HepG2 (cell line): Measurements from ENCODE around the gene DLG2. TPM values are rescaled to one million over a fixed set of nuclear protein-coding genes. Genes with fewer than 3 reads are reported as not detected.

Experiments used
- ATAC-seq: fragments of 200-7000 bp; cut with Tn5 transposase; 3 replicates; pipeline ENCODE4 v1.9.1; 2020; ENCODE audit warnings: mild to moderate bottlenecking, moderate library complexity
- BruUV-seq: library from RNA; stranded (reverse); fragments of 400-500 nt; replicated peaks from 2 replicates; lab custom pipeline; 2021; lab: Mats Ljungman, UMichigan
- CTCF ChIA-PET: fragments of 300-600 bp; formaldehyde crosslinking; extraction: SDS; loops from one replicate; lab custom pipeline; 2021; ENCODE audit warnings: low total read pairs, inconsistent platforms, low intra/inter-chr PET ratio; lab: Yijun Ruan, JAX
- POLR2A ChIA-PET: fragments of 350-600 bp; sonication (Branson Sonifier 250); formaldehyde crosslinking; loops from one replicate; lab custom pipeline; 2020; ENCODE audit warnings: antibody characterized with exemption, inconsistent platforms; lab: Yijun Ruan, JAX
- DNase-seq: peaks from one replicate; pipeline ENCODE4 v3.0.0-alpha.2; 2015; ENCODE audit warnings: low spot score
- FAIRE-seq: peaks from 3 replicates; lab custom pipeline; 2011; peaks lifted over from hg19 to GRCh38; lab: Jason Lieb, UNC
- H2AFZ ChIP-seq: one replicate; pipeline ENCODE4 v1.6.1; 2011; ENCODE audit warnings: low read length, inconsistent platforms
- H3K27ac ChIP-seq: fragments of 300-600 bp; 3 replicates; pipeline ENCODE4 v1.8.0; 2011; ENCODE audit warnings: mixed run types, mild to moderate bottlenecking, mixed read lengths, low read length, inconsistent platforms; ENCODE audit not compliant: insufficient read depth; ENCODE audit errors: extremely low read length
- H3K27me3 ChIP-seq, 2 experiments: fragments of 200-600 bp in 1 of 2; 2 replicates in 1 of 2; 3 replicates in 1 of 2; pipeline versions ENCODE4 v1.6.0 to v1.8.0; 2011; ENCODE audit warnings: low read length in 2 of 2, mild to moderate bottlenecking in 2 of 2, moderate library complexity in 2 of 2, inconsistent platforms in 1 of 2; ENCODE audit not compliant: insufficient read depth in 2 of 2, control insufficient read depth in 1 of 2
- H3K36me3 ChIP-seq, 2 experiments: fragments of 200-600 bp in 1 of 2; replicated peaks in 1 of 2; 2 replicates in 1 of 2; 3 replicates in 1 of 2; pipeline versions ENCODE4 v1.5.1 to v1.8.0; 2011; ENCODE audit warnings: low read length in 2 of 2, inconsistent platforms in 1 of 2; ENCODE audit not compliant: insufficient read depth in 2 of 2, control insufficient read depth in 1 of 2
- H3K4me1 ChIP-seq: 2 replicates; pipeline ENCODE4 v1.5.1; 2012; ENCODE audit warnings: low read length, inconsistent platforms; ENCODE audit not compliant: insufficient read depth
- H3K4me2 ChIP-seq: 2 replicates; pipeline ENCODE4 v1.6.0; 2011; ENCODE audit warnings: low read depth, low read length, inconsistent platforms
- H3K4me3 ChIP-seq, 3 experiments: fragments of 200-600 bp in 1 of 3; sonication (generic), shearing (Covaris generic) in 1 of 3; replicated peaks in 1 of 3; 2 replicates each; pipeline ENCODE4 v1.5.1; 2011 to 2016; ENCODE audit warnings: low read length in 3 of 3, inconsistent platforms in 2 of 3, low read depth in 2 of 3, mild to moderate bottlenecking in 2 of 3, control low read depth in 1 of 3, mixed read lengths in 1 of 3; ENCODE audit not compliant: insufficient read depth in 1 of 3
- H3K79me2 ChIP-seq: one replicate; pipeline ENCODE4 v1.6.1; 2011; ENCODE audit warnings: low read length, inconsistent platforms; ENCODE audit not compliant: insufficient read depth
- H3K9ac ChIP-seq: 2 replicates; pipeline ENCODE4 v1.6.0; 2011; ENCODE audit warnings: mild to moderate bottlenecking, low read depth, low read length, inconsistent platforms; ENCODE audit not compliant: insufficient read depth
- H3K9me3 ChIP-seq: 2 replicates; pipeline ENCODE4 v1.5.1; 2012; ENCODE audit warnings: mild to moderate bottlenecking, low read length
- H4K20me1 ChIP-seq: 2 replicates; pipeline ENCODE4 v1.6.0; 2011; ENCODE audit warnings: inconsistent platforms, mild to moderate bottlenecking, low read length, moderate library complexity; ENCODE audit not compliant: insufficient read depth
- ARID4A ChIP-seq: sonication (generic); formaldehyde crosslinking; IDR thresholded peaks from 2 replicates; pipeline ENCODE4 v1.5.0; 2020; ENCODE audit warnings: mild to moderate bottlenecking, missing genetic modification reagents, borderline replicate concordance
- ATF7 ChIP-seq, 2 experiments: fragments of 450-650 bp in 1 of 2; sonication (generic) in 1 of 2; formaldehyde crosslinking in 1 of 2; IDR thresholded peaks; 2 replicates each; pipeline versions ENCODE4 v1.4.0 to v1.6.1; 2016 to 2020; ENCODE audit warnings: antibody characterized with exemption in 1 of 2, mild to moderate bottlenecking in 1 of 2, missing genetic modification reagents in 1 of 2
- CBX2 ChIP-seq, 2 experiments: fragments of 200-600 bp in 1 of 2; sonication (generic); formaldehyde crosslinking in 1 of 2; IDR thresholded peaks; 2 replicates each; pipeline versions ENCODE4 v1.7.0 to v1.8.1; 2018 to 2022; ENCODE audit warnings: low read depth in 2 of 2, low read length in 1 of 2, mild to moderate bottlenecking in 1 of 2, missing genetic modification reagents in 1 of 2
- CEBPB ChIP-seq: IDR thresholded peaks from 2 replicates; pipeline ENCODE4 v1.6.1; 2011; ENCODE audit warnings: low read depth, low read length, improper control_type of control experiment, borderline replicate concordance
- CEBPG ChIP-seq: IDR thresholded peaks from 2 replicates; pipeline ENCODE4 v1.6.1; 2016
- HES4 ChIP-seq: sonication (generic); formaldehyde crosslinking; IDR thresholded peaks from 2 replicates; pipeline ENCODE4 v1.9.0; 2021; ENCODE audit warnings: mild to moderate bottlenecking, missing genetic modification reagents, borderline replicate concordance
- KDM1A ChIP-seq: IDR thresholded peaks from 2 replicates; pipeline ENCODE4 v1.6.1; 2016; ENCODE audit warnings: missing compliant biosample characterization
- PRDM4 ChIP-seq: sonication (generic); formaldehyde crosslinking; IDR thresholded peaks from 2 replicates; pipeline ENCODE4 v1.9.0; 2021; ENCODE audit warnings: missing genetic modification reagents, borderline replicate concordance
- ZFP36L2 ChIP-seq: sonication (generic); formaldehyde crosslinking; IDR thresholded peaks from 2 replicates; pipeline ENCODE4 v1.4.0; 2020; ENCODE audit warnings: missing genetic modification reagents
- ZFP37 ChIP-seq: sonication (generic); formaldehyde crosslinking; IDR thresholded peaks from 2 replicates; pipeline ENCODE4 v1.4.0; 2020; ENCODE audit warnings: missing genetic modification reagents, borderline replicate concordance
- ZNF160 ChIP-seq: sonication (generic); formaldehyde crosslinking; IDR thresholded peaks from 2 replicates; pipeline ENCODE4 v1.8.0; 2022; ENCODE audit warnings: mild to moderate bottlenecking, inconsistent platforms, missing genetic modification reagents
- ZNF460 ChIP-seq: sonication (generic); formaldehyde crosslinking; IDR thresholded peaks from 2 replicates; pipeline ENCODE4 v1.5.1; 2020; ENCODE audit warnings: missing genetic modification reagents, mild to moderate bottlenecking, borderline replicate concordance
- ZNF766 ChIP-seq: sonication (generic); formaldehyde crosslinking; IDR thresholded peaks from 2 replicates; pipeline ENCODE4 v1.5.0; 2020; ENCODE audit warnings: missing genetic modification reagents, borderline replicate concordance
- WGBS: methylation state at CpG from one replicate; pipeline ENCODE4 v1.1.6; 2017; ENCODE audit warnings: low lambda C conversion rate; 5-methylcytosine and 5-hydroxymethylcytosine counted together
- in situ Hi-C: cut with HindIII; loops from 2 replicates; pipeline ENCODE4 v1.10.0; 2017; ENCODE audit warnings: low pct_unique_long_range_greater_than_20kb; ENCODE audit not compliant: extremely low pct_ligation_motif_present
- intact Hi-C: fragments of 100-400 bp; cut with micrococcal nuclease; formaldehyde crosslinking; loops from one replicate; pipeline ENCODE4 v1.10.0; 2022; ENCODE audit not compliant: unreplicated experiment
- polyA plus RNA-seq, 8 experiments: library from polyadenylated mRNA; depleted of rRNA in 3 of 8; stranded (reverse) in 7 of 8; unstranded in 1 of 8; fragments of >200 nt; fragmentation: Illumina TruSeq in 4 of 8; extraction: Trizol in 4 of 8; gene quantifications; 2 replicates each; pipeline versions ENCODE4 v1.2.1 to v1.2.3, GENCODE V29; 2011 to 2016; ENCODE audit warnings: low read depth in 4 of 8, missing spikeins in 1 of 8, mixed read lengths in 1 of 8; ENCODE audit not compliant: insufficient read depth in 1 of 8
- total RNA-seq, 5 experiments: library from RNA; depleted of rRNA; stranded (reverse); fragments of >200 nt; fragmentation: Illumina TruSeq; extraction: Trizol; gene quantifications; 2 replicates each; pipeline ENCODE4 v1.2.3, GENCODE V29; 2016; ENCODE audit warnings: low read depth in 1 of 5

Gene DLG2
- total and polyA plus RNA-seq, 2 of the 13 experiments (the other 11 are each of a cell fraction or from before 2014, with no cell fraction given): 0.46 to 1.0 TPM

- intact Hi-C loops: no loop called here
- no peak for DNase-seq
Observed at GRCh38 chr11:84947970-84948580, 679.1 kb downstream of the DLG2 start.

GRCh38 chr11:84947070-84947469, 680.1 kb downstream of the DLG2 start:
- Histone ChIP-seq H3K9ac (no peak overlapping the region), H2AFZ (no peak overlapping the region), H3K9me3 (no peaks in the 10 kb centered on the region), H3K79me2 (no peaks in the 10 kb centered on the region), H4K20me1 (no peaks in the 10 kb centered on the region), H3K27me3 (no peaks in the 10 kb centered on the region), H3K4me3 (no peak overlapping the region), H3K27ac (no peak overlapping the region), H3K36me3 (no peaks in the 10 kb centered on the region), H3K4me1 (no peaks in the 10 kb centered on the region), H3K4me2 (no peak overlapping the region)
- FAIRE-seq: no peak
- ChIA-PET CTCF (no interaction called here), POLR2A (no interaction called here)
- no TSS peak for BruUV-seq
- no peak for ATAC-seq
- WGBS: 47% methylated on average over 3 of the region's 3 CpGs
- intact Hi-C loops (no loop called here), in situ Hi-C loops (no loop called here)
- no peak for DNase-seq
- TF ChIP-seq ZNF766 (no peak), CBX2 (IDR thresholded peaks at IDR 0.05; ENCODE audit: low read depth, low read length) (no peak), CBX2 (CRISPR knock-in tag; IDR thresholded peaks at IDR 0.05; ENCODE audit: low read depth) (no peak), ZFP36L2 (CRISPR knock-in tag) (no peak), ARID4A (CRISPR knock-in tag) (no peak), KDM1A (no peak), PRDM4 (no peak), ZNF460 (CRISPR knock-in tag) (no peak), ZNF160 (CRISPR knock-in tag) (no peak), HES4 (CRISPR knock-in tag) (no peak)

More at GRCh38 chr11:84947970-84948580, 679.1 kb downstream of the DLG2 start:
- in situ Hi-C loops: no loop called here
- Histone ChIP-seq H3K9me3 (no peaks in the 10 kb centered on the region), H3K4me3 (no peak overlapping the region), H4K20me1 (no peaks in the 10 kb centered on the region), H3K36me3 (no peaks in the 10 kb centered on the region), H3K27ac (no peak overlapping the region)
- no peak for FAIRE-seq
- no TSS peak for BruUV-seq
- TF ChIP-seq CEBPB: peak; percentile 77
- 0 out of 2 replicates have a peak, but pooled peaks have one; percentile 35 for TF ChIP-seq CEBPG (CRISPR knock-in tag)
- TF ChIP-seq ZFP37: no peak
- peak; percentile 32; the same call in 1 of the 2 replicates for TF ChIP-seq ATF7 (IDR thresholded peaks at IDR 0.05)
- TF ChIP-seq ATF7 (CRISPR knock-in tag; IDR thresholded peaks at IDR 0.05): no peak
- TF ChIP-seq, all 625 proteins: peak for 3
- no peak overlapping the region for H2AFZ ChIP-seq
- H3K9ac ChIP-seq: no peak overlapping the region
- H3K4me1 ChIP-seq: no peaks in the 10 kb centered on the region
- H3K27me3 ChIP-seq: no peaks in the 10 kb centered on the region
- ChIA-PET POLR2A (no interaction called here), CTCF (no interaction called here)
- H3K4me2 ChIP-seq: no peak overlapping the region
- ATAC-seq: no peak
- WGBS: 3% methylated on average over 3 of the region's 3 CpGs
- H3K79me2 ChIP-seq: no peaks in the 10 kb centered on the region
